GM12864 (cell line): ENCODE data around the gene HECTD4.
"Not testable (repeated sequence)": the region's sequence is repeated elsewhere in the genome, so short reads cannot be mapped to it uniquely, and the experiment has no call there.

Experiments used
- DNase-seq: peaks from one replicate; pipeline ENCODE4 v3.0.0-alpha.2; 2011; ENCODE audit warnings: low read depth
- H3K4me3 ChIP-seq: 2 replicates; pipeline ENCODE4 v1.5.1; 2011; ENCODE audit warnings: mild to moderate bottlenecking, low read depth, low read length, control low read depth
- TF ChIP-seq, protein P1 (sequence below): IDR thresholded peaks from 2 replicates; pipeline ENCODE4 v1.5.1; 2011; ENCODE audit warnings: low read depth, mild to moderate bottlenecking, moderate library complexity, low read length, control low read depth, inconsistent platforms; ENCODE audit errors: missing control alignments

Gene HECTD4

DNA sequence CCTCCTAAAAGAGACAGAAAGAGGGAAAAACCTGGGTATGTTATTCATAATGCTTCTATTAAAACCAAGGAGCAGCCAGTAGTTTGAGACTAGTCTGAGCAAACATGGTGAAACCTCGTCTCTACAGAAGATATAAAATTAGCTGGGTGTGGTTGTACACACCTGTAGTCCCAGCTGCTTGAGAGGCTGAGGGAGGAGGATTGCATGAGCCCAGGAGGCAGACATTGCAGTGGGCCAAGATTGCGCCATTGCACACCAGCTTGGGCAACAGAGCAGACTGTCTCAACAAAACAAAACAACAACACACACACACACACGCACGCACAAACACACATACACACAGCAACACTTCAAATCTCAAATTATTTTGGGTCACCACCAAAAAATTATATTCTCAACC is 27.8 kb downstream of the HECTD4 start:
- TF ChIP-seq, protein P1, sequence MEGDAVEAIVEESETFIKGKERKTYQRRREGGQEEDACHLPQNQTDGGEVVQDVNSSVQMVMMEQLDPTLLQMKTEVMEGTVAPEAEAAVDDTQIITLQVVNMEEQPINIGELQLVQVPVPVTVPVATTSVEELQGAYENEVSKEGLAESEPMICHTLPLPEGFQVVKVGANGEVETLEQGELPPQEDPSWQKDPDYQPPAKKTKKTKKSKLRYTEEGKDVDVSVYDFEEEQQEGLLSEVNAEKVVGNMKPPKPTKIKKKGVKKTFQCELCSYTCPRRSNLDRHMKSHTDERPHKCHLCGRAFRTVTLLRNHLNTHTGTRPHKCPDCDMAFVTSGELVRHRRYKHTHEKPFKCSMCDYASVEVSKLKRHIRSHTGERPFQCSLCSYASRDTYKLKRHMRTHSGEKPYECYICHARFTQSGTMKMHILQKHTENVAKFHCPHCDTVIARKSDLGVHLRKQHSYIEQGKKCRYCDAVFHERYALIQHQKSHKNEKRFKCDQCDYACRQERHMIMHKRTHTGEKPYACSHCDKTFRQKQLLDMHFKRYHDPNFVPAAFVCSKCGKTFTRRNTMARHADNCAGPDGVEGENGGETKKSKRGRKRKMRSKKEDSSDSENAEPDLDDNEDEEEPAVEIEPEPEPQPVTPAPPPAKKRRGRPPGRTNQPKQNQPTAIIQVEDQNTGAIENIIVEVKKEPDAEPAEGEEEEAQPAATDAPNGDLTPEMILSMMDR: no peak
- no peak for DNase-seq
- H3K4me3 ChIP-seq: no peak overlapping the region

DNA sequence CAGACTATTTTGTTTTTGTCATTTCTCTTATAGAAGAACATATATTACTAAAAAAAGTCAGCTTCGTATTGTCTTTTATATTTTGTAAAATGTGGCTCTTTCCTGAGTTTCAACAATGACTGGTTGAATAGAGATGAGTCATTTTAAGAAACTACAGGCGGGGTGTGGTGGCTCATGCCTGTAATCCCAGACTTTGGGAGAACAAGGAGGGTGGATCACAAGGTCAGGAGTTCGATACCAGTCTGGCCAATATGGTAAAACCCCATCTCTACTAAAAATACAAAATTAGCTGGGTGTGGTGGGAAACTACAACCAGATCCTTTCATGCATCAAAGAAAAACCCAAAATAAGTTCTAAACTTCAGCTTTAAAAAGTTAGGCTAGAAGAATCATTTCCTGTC is 28.8 kb downstream of the HECTD4 start:
- no peak for DNase-seq
- TF ChIP-seq, protein P1: no peak
- H3K4me3 ChIP-seq: no peak overlapping the region

DNA sequence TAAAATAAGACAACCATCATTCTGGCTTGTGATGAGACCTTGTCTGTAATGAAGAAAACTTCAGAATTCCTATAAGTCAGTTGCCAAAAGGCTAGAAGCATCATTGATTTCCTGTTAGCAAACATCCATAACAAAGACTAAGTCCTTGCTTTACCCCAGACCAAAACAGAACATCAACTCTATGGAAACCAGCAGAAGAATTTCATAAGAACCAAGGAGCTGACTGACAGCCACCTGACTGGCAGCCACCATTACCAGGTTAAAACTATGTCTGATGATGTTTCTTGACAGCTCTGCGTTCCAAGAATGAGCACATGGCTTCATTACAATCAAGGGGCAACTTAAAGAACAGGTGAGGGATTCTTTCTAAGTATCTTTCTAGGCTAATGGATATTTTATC is 29.3 kb downstream of the HECTD4 start:
- no peak overlapping the region for H3K4me3 ChIP-seq
- TF ChIP-seq, protein P1: no peak
- DNase-seq: no peak

DNA sequence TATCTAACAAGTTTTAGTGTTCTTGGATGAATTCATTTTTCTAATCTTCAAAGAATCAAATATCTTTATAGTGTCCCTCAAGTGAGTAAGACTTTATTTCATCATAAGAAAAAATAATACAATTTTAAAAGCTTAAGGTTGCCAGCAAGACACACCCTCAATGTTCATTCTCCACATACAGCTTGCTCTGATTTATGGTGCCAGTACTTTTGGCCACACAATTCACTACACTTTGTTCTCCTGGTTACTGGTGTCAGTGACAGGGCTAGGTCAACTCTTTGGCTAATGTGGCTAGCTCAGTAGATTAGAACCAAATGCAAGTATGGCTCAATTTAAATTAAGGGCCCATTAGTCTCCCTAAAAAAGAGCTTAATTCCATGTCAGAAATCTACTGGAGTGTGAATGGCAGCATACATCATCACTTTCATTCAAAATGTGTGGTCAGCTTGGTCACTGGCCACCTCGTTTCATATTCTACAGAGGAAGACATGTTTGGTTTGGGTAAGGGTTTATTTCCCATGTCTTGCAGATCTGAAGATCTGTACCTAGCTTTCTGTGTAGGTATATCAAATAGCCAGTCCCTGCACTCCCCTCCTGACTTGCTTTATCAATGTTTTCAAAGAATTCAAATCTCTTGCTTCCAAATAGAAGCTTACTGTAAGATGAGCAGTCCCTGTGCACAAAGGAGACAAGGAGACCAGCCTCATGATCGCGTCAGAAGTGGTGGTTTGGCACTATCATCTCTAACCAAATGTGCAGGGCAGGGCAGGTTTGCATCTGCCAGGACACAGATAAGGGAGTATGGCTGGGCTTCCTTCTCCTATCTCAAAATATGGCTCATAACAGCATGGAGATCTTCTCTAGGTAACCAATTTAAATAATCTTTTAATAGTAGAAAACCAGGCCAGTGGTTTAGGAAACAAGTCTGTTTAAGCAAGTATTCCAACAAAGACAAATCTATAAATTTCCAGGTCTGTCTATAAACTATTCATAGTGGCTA is 31.3 kb downstream of the HECTD4 start:
- DNase-seq: no peak
- H3K4me3 ChIP-seq: no peak overlapping the region
- TF ChIP-seq, protein P1: no peak

DNA sequence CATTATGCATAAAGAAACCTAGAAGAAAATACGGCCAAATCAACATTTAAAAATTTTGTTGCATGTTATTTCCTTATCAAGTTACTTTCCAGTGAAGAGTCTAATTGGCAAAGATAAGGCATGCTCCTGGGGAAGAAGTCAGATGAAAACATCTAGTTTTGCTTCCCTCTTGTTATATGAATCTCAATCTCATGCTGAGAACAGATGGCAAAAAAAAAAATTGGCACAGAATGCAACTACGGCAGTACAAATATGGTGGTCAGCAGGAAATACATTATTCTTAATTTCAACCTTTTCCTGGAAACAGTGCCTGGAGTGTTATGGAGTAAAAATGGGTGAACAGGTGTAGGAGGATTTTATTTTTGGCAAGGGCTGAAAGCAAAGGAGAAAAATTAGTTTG is 32.8 kb downstream of the HECTD4 start:
- no peak for DNase-seq
- TF ChIP-seq, protein P1: no peak
- no peak overlapping the region for H3K4me3 ChIP-seq

DNA sequence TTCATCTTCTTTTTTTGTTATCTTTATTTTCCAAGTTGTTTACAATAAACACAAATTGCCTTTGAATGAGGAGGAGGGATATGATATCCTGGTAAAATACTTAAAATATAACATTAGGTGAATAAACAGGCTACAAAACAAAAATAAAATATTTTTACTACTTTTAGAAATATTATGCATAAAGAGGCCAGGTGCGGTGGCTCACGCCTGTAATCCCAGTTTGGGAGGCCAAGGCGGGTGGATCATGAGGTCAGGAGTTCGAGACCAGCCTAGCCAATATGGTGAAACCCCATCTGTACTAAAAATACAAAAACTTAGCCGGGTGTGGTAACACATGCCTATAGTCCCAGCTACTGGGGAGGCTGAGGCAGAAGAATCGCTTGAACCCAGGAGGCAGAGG is 33.3 kb downstream of the HECTD4 start:
- not testable (repeated sequence) for DNase-seq, H3K4me3 ChIP-seq

DNA sequence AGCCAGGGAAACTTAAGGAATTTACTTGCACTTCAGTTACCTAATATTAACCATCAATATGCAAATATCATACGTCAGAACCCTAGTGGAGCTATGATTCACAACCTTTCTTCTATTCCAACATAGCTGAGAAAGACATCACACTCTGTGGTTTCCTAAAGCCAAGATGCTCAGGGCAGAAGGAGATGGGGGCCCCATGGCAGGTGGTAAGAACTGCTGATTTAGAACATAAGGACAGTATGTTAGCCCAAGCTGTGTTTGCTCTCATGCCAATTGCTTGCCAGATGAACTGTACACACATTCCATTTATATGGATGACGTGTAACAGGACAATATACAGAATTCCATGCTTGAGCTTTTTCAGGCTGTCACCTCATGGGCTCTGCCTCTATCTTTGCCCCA is 34.6 kb downstream of the HECTD4 start:
- DNase-seq: no peak
- H3K4me3 ChIP-seq: no peak overlapping the region

More for the DNA sequence above, 34.6 kb downstream of the HECTD4 start:
- TF ChIP-seq, protein P1: no peak
